Uterus (tissue), 4 donors: ENCODE measurements around the gene PDPN. TPM values are rescaled to one million over a fixed set of nuclear protein-coding genes. Genes with fewer than 3 reads are reported as not detected.

Source experiments
- DNase-seq, 2 donors: peaks; one replicate each; pipeline ENCODE4 v3.0.0-alpha.2; 2019 to 2020
- H3K27ac ChIP-seq, 2 donors: fragments of 200-600 bp; sonication (generic); 1 replicate in 1 of 2; 2 replicates in 1 of 2; pipeline ENCODE4 v1.5.1; 2016 to 2018
- H3K27me3 ChIP-seq, 2 donors: fragments of 200-600 bp; sonication (generic); one replicate each; pipeline ENCODE4 v1.5.1; 2018 to 2019; ENCODE audit warnings: control low read depth in 1 of 2
- H3K36me3 ChIP-seq, 2 donors: fragments of 200-600 bp; sonication (generic); one replicate each; pipeline ENCODE4 v1.5.1; 2019; ENCODE audit warnings: control low read depth in 1 of 2
- H3K4me1 ChIP-seq, 2 donors: fragments of 200-600 bp; sonication (generic); one replicate each; pipeline ENCODE4 v1.5.1; 2018 to 2019; ENCODE audit warnings: control low read depth in 1 of 2
- H3K4me3 ChIP-seq, 2 donors: fragments of 200-600 bp; sonication (generic); 1 replicate in 1 of 2; 2 replicates in 1 of 2; pipeline ENCODE4 v1.5.1; 2018 to 2019; ENCODE audit warnings: mild to moderate bottlenecking in 1 of 2
- H3K9me3 ChIP-seq, 2 donors: fragments of 200-600 bp; sonication (generic); one replicate each; pipeline ENCODE4 v1.5.1; 2019; ENCODE audit warnings: control low read depth in 1 of 2
- CTCF ChIP-seq, 4 experiments: fragments of 200-600 bp in 2 of 4; fragments of 450-650 bp in 2 of 4; sonication (generic) in 2 of 4; IDR thresholded peaks; one replicate each; pipeline ENCODE4 v1.5.1; 2016 to 2019; ENCODE audit warnings: antibody characterized with exemption in 4 of 4, mild to moderate bottlenecking in 2 of 4, moderate library complexity in 1 of 4
- POLR2A ChIP-seq, 2 donors: fragments of 450-650 bp; IDR thresholded peaks; one replicate each; pipeline ENCODE4 v1.6.1; 2016; ENCODE audit warnings: antibody characterized with exemption in 2 of 2, mild to moderate bottlenecking in 1 of 2, moderate library complexity in 1 of 2
- intact Hi-C: fragments of 100-400 bp; cut with DNase I; formaldehyde crosslinking; loops from one replicate; pipeline ENCODE4 v1.15.1; 2023; ENCODE audit warnings: low total_unique reads
- total RNA-seq, 4 donors: library from RNA; depleted of rRNA in 3 of 4; stranded (reverse); fragments of >200 nt in 3 of 4; gene quantifications; one replicate each; pipeline versions ENCODE4 v1.1.0 to v1.2.4, GENCODE V29; 2014 to 2023
- donor health status: DM: yes; HTN: yes; CAD: no.

PDPN gene
- total RNA-seq, 4 donors from 2014 or later: 17.7 to 50.0 (median 30.7) TPM

- no peak for DNase-seq
- Histone ChIP-seq H3K4me3 (no peak overlapping the region), H3K27ac (no peak overlapping the region), H3K4me1 (no peaks in the 10 kb centered on the region), H3K27me3 (no peaks in the 10 kb centered on the region), H3K36me3 (no peaks in the 10 kb centered on the region), H3K9me3 (no peaks in the 10 kb centered on the region)
- intact Hi-C loops: no loop called here
- TF ChIP-seq POLR2A (IDR thresholded peaks at IDR 0.05) (no peak), CTCF (IDR thresholded peaks at IDR 0.05) (no peak)
These were observed 42.0 kb upstream of the PDPN start for GRCh38 chr1:13541435-13542215.

DNA sequence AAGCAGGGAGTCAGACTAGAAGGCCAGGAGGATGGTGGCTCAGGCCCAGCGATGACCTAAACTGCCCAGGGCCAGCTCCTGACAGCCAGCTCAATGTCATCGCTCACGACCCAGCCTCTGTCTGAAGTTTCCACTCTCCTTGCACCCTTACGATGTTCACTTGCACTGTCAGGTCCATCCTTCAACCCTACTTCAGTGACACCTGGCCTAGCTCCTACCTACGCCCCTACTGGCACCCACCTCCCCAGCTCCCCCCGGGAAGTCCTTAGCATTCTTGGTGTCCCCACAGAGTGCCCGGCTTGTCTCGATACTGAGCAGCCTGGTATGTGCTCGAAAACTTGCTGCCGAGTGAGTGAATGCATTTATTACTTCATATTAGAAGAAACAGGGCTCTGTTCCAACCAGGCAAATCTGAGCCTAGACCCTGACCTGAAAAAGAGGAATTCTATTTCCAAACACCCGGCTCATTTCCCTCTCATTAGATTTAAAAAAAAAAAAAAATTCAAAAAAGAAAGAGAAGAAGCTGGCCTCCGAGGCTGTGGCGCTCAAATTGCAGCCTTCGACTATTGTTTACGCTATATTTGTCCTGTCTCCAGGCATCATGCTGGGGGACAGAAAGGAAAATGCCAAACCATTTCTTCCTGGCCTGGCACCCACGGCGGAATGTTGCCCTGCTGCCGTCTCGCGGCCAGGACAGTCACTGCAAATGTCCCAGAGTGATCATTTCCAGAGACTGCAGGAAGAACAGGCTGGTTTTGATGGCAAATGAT is 40.0 kb upstream of the PDPN start:
- DNase-seq: no peak
- intact Hi-C loops: no loop called here
- Histone ChIP-seq H3K36me3 (no peaks in the 10 kb centered on the region), H3K27ac (no peak overlapping the region), H3K4me1 (no peaks in the 10 kb centered on the region), H3K27me3 (no peaks in the 10 kb centered on the region), H3K4me3 (no peak overlapping the region), H3K9me3 (no peaks in the 10 kb centered on the region)
- TF ChIP-seq CTCF (IDR thresholded peaks at IDR 0.05) (peak; percentile 10 to 21 (median 14)), POLR2A (IDR thresholded peaks at IDR 0.05) (no peak)

GRCh38 chr1:13544221-13544556 is 39.4 kb upstream of the PDPN start:
- Histone ChIP-seq H3K4me1 (no peaks in the 10 kb centered on the region), H3K27me3 (no peaks in the 10 kb centered on the region), H3K9me3 (no peaks in the 10 kb centered on the region), H3K36me3 (no peaks in the 10 kb centered on the region), H3K27ac (no peak overlapping the region), H3K4me3 (no peak overlapping the region)
- TF ChIP-seq POLR2A (IDR thresholded peaks at IDR 0.05) (no peak), CTCF (IDR thresholded peaks at IDR 0.05) (no peak)
- no peak for DNase-seq
- intact Hi-C loops: no loop called here

DNA sequence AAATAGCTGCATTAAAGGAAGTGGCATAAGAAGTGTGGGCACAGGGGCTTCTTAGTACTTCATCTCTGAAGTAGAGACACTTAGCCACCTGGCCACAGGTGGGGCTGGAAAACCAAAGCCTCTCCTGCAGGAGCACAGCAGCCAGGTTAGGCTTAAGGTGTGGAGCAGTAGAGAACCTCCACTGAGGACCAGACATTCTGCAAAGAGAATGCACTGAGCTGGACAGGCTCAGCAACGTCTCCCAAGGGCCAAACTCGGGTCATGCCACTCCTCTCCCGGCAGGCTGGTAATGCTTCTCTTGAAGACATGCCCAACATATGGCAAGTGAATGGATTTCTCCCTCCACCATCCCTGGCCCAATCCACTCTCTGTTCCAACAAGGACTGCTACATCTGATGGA is 36.8 kb upstream of the PDPN start:
- Histone ChIP-seq H3K27me3 (no peaks in the 10 kb centered on the region), H3K36me3 (no peaks in the 10 kb centered on the region), H3K4me3 (no peak overlapping the region), H3K4me1 (no peaks in the 10 kb centered on the region), H3K27ac (no peak overlapping the region), H3K9me3 (no peaks in the 10 kb centered on the region)
- TF ChIP-seq POLR2A (IDR thresholded peaks at IDR 0.05): no peak
- TF ChIP-seq CTCF (IDR thresholded peaks at IDR 0.05): no peak
- intact Hi-C loops: no loop called here
- no peak for DNase-seq

GRCh38 chr1:13548281-13548680 is 35.4 kb upstream of the PDPN start:
- Histone ChIP-seq H3K27me3 (no peaks in the 10 kb centered on the region), H3K4me3 (no peak overlapping the region), H3K9me3 (no peaks in the 10 kb centered on the region), H3K4me1 (no peaks in the 10 kb centered on the region), H3K36me3 (no peaks in the 10 kb centered on the region), H3K27ac (no peak overlapping the region)
- DNase-seq: no peak
- TF ChIP-seq CTCF (IDR thresholded peaks at IDR 0.05) (no peak), POLR2A (IDR thresholded peaks at IDR 0.05) (no peak)
- intact Hi-C loops: no loop called here
